ENCODE data around the gene RAPGEF6. TPM values are rescaled to one million over a fixed set of nuclear protein-coding genes. Genes with fewer than 3 reads are reported as not detected.

Gene RAPGEF6
- total and polyA plus RNA-seq, 9 of the 15 experiments (the other 6 are each of a cell fraction or from before 2014, with no cell fraction given) = 2.7 to 23.4 (median 12.7) TPM

DNA sequence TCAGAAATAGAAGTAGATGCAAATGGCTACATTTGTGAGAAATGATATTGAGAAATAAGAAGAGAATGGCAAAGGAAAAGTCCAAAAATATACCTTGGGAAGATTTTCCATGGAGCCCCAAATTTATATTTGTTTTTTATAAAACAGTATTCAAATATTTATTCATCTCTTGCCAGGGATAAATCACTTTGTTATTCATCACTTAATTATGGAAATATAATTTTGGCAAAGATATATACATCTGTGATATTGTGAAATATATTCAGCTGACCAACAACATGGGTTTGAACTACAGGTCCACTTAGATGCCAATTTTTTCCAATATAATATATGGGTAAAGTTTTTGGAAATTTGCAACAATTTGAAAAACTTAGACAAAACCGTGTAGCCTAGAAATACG, 19.7 kb upstream of the RAPGEF6 start:
- Histone ChIP-seq H3K4me1 (replicated peaks in 1 of 2; ENCODE audit: control insufficient read depth in 2 of 2, insufficient read depth in 2 of 2, low read length in 2 of 2) (peaks cover 0 to 2% of the 10 kb centered on the region in 2 experiments; a peak in 1 of 5 replicates), H4K20me1 (replicated peaks; ENCODE audit: control insufficient read depth, insufficient read depth, low read length) (no peaks in the 10 kb centered on the region), H3K79me2 (ENCODE audit: control insufficient read depth, insufficient read depth, low read length) (0 out of 3 replicates have a peak, but pooled peaks cover 2% of the 10 kb centered on the region), H3K4me2 (ENCODE audit: insufficient read depth, low read length) (no peak overlapping the region), H3K36me3 (ENCODE audit: control insufficient read depth, insufficient read depth, low read length) (peaks cover 68% of the 10 kb centered on the region), H2AFZ (ENCODE audit: low read depth, low read length) (no peak overlapping the region), H3K4me3 (no peak overlapping the region), H3K9me3 (replicated peaks; ENCODE audit: control insufficient read depth, insufficient read depth, low read depth, low read length) (no peaks in the 10 kb centered on the region), H3K9ac (ENCODE audit: insufficient read depth in 1 of 2, low read depth in 2 of 2, low read length in 2 of 2) (no peak overlapping the region), H3K9me1 (ENCODE audit: control insufficient read depth, insufficient read depth, low read length) (no peaks in the 10 kb centered on the region), H3K27ac (ENCODE audit: extremely low read depth, low read depth, low read length) (no peak overlapping the region), H3K27me3 (ENCODE audit: control insufficient read depth in 2 of 2, insufficient read depth in 2 of 2, low read length in 2 of 2) (no peaks in the 10 kb centered on the region)
- ChIA-PET POLR2A (interaction anchor here (1.5 kb wide), 1 partner anchor 15 kb away, joined by 3 read pairs; no protein-coding TSS in a partner anchor), CTCF (ENCODE audit: low intra/inter-chr PET ratio) (no interaction called here)
- WGBS (ENCODE audit: insufficient coverage, low coverage, missing lambda C conversion rate) = 66% methylated on average over 2 of the region's 2 CpGs
- intact Hi-C loops (cut with micrococcal nuclease) = no loop called here
- FAIRE-seq (no peak), ATAC-seq (no peak), DNase-seq (ENCODE audit: extremely low read depth in 1 of 4, low spot score in 3 of 4) (no peak)
- TF ChIP-seq CEBPG (CRISPR knock-in tag; IDR thresholded peaks at IDR 0.05) (no peak), CEBPG (tag; conservative IDR thresholded peaks at IDR 0.05 in 1 of 2, IDR thresholded peaks at IDR 0.05 in 1 of 2) (0 out of 4 replicates have a peak, but pooled peaks of 1 of the 2 experiments have one; percentile 12), NR4A1 (CRISPR knock-in tag; IDR thresholded peaks at IDR 0.05) (no peak), NR4A1 (tag; IDR thresholded peaks at IDR 0.05) (no peak), ELF2 (CRISPR knock-in tag; IDR thresholded peaks at IDR 0.05) (no peak), BRD4 (IDR thresholded peaks at IDR 0.05) (no peak), IRF2 (CRISPR knock-in tag; IDR thresholded peaks at IDR 0.05) (no peak), PREB (CRISPR knock-in tag; IDR thresholded peaks at IDR 0.05) (no peak), PPARD (CRISPR knock-in tag; IDR thresholded peaks at IDR 0.05) (no peak), ZNF57 (CRISPR knock-in tag; IDR thresholded peaks at IDR 0.05) (no peak)
- in situ Hi-C loops (cut with MboI) = no loop called here
- BruUV-seq (replicated peaks) = no TSS peak

All from K562 (cell line).